ENCODE data around the gene CCNE1. TPM values are rescaled to one million over a fixed set of nuclear protein-coding genes. Genes with fewer than 3 reads are reported as not detected.
"Not testable (repeated sequence)": the region's sequence is repeated elsewhere in the genome, so short reads cannot be mapped to it uniquely, and the experiment has no call there.

The CCNE1 gene
- total RNA-seq, 1 donor = 5.4 TPM

- Histone ChIP-seq H3K4me1 (ENCODE audit: insufficient read depth, low read length) (no peaks in the 10 kb centered on the region), H3K4me3 (ENCODE audit: low read length) (no peak overlapping the region), H3K27me3 (ENCODE audit: insufficient read depth, low read length) (no peaks in the 10 kb centered on the region), H3K9me3 (ENCODE audit: low read depth, low read length) (no peaks in the 10 kb centered on the region)
Observed at GRCh38 chr19:29800100-29800825, 11.5 kb upstream of the CCNE1 start.

GRCh38 chr19:29803951-29804350 lies 7.8 kb upstream of the CCNE1 start:
- H3K27me3 ChIP-seq (ENCODE audit: insufficient read depth, low read length); H3K4me1 ChIP-seq (ENCODE audit: insufficient read depth, low read length); H3K4me3 ChIP-seq (ENCODE audit: low read length); H3K9me3 ChIP-seq (ENCODE audit: low read depth, low read length): not testable (repeated sequence)

- Histone ChIP-seq H3K4me1 (ENCODE audit: insufficient read depth, low read length) (no peaks in the 10 kb centered on the region), H3K4me3 (ENCODE audit: low read length) (no peak overlapping the region), H3K9me3 (ENCODE audit: low read depth, low read length) (no peaks in the 10 kb centered on the region), H3K27me3 (ENCODE audit: insufficient read depth, low read length) (no peaks in the 10 kb centered on the region)
Observed at GRCh38 chr19:29804493-29804892, 7.3 kb upstream of the CCNE1 start.

GRCh38 chr19:29805031-29805965 lies 6.5 kb upstream of the CCNE1 start:
- no peak overlapping the region for H3K4me3 ChIP-seq (ENCODE audit: low read length)
- no peaks in the 10 kb centered on the region for H3K9me3 ChIP-seq (ENCODE audit: low read depth, low read length)
- H3K27me3 ChIP-seq (ENCODE audit: insufficient read depth, low read length) = no peaks in the 10 kb centered on the region

GRCh38 chr19:29806098-29806866 lies 5.5 kb upstream of the CCNE1 start:
- Histone ChIP-seq H3K4me1 (ENCODE audit: insufficient read depth, low read length) (peaks cover 5% of the 10 kb centered on the region), H3K9me3 (ENCODE audit: low read depth, low read length) (no peaks in the 10 kb centered on the region), H3K27me3 (ENCODE audit: insufficient read depth, low read length) (no peaks in the 10 kb centered on the region), H3K4me3 (ENCODE audit: low read length) (no peak overlapping the region)

More at GRCh38 chr19:29805031-29805965, 6.5 kb upstream of the CCNE1 start:
- no peaks in the 10 kb centered on the region for H3K4me1 ChIP-seq (ENCODE audit: insufficient read depth, low read length)

GRCh38 chr19:29807178-29807577 lies 4.6 kb upstream of the CCNE1 start:
- no peaks in the 10 kb centered on the region for H3K9me3 ChIP-seq (ENCODE audit: low read depth, low read length)
- no peak overlapping the region for H3K4me3 ChIP-seq (ENCODE audit: low read length)
- peaks cover 5% of the 10 kb centered on the region for H3K4me1 ChIP-seq (ENCODE audit: insufficient read depth, low read length)
- H3K27me3 ChIP-seq (ENCODE audit: insufficient read depth, low read length) = no peaks in the 10 kb centered on the region

GRCh38 chr19:29807870-29808405 lies 3.9 kb upstream of the CCNE1 start:
- Histone ChIP-seq H3K27me3 (ENCODE audit: insufficient read depth, low read length) (no peaks in the 10 kb centered on the region), H3K4me3 (ENCODE audit: low read length) (no peak overlapping the region), H3K9me3 (ENCODE audit: low read depth, low read length) (no peaks in the 10 kb centered on the region), H3K4me1 (ENCODE audit: insufficient read depth, low read length) (peaks cover 10% of the 10 kb centered on the region)

GRCh38 chr19:29809795-29810503 lies 1.8 kb upstream of the CCNE1 start:
- H3K4me1 ChIP-seq (ENCODE audit: insufficient read depth, low read length) = peaks cover 11% of the 10 kb centered on the region
- H3K9me3 ChIP-seq (ENCODE audit: low read depth, low read length) = no peaks in the 10 kb centered on the region
- H3K27me3 ChIP-seq (ENCODE audit: insufficient read depth, low read length) = no peaks in the 10 kb centered on the region
- no peak overlapping the region for H3K4me3 ChIP-seq (ENCODE audit: low read length)

GRCh38 chr19:29810504-29810871 lies 1.3 kb upstream of the CCNE1 start:
- Histone ChIP-seq H3K4me3 (ENCODE audit: low read length) (no peak overlapping the region), H3K4me1 (ENCODE audit: insufficient read depth, low read length) (peaks cover 11% of the 10 kb centered on the region), H3K9me3 (ENCODE audit: low read depth, low read length) (no peaks in the 10 kb centered on the region), H3K27me3 (ENCODE audit: insufficient read depth, low read length) (no peaks in the 10 kb centered on the region)

GRCh38 chr19:29812080-29812880 lies 489 bp downstream of the CCNE1 start:
- peaks cover 11% of the 10 kb centered on the region for H3K4me1 ChIP-seq (ENCODE audit: insufficient read depth, low read length)
- H3K4me3 ChIP-seq (ENCODE audit: low read length) = peak overlapping the region; percentile 26
- no peaks in the 10 kb centered on the region for H3K9me3 ChIP-seq (ENCODE audit: low read depth, low read length)
- H3K27me3 ChIP-seq (ENCODE audit: insufficient read depth, low read length) = no peaks in the 10 kb centered on the region

- no peaks in the 10 kb centered on the region for H3K27me3 ChIP-seq (ENCODE audit: insufficient read depth, low read length)
- H3K4me3 ChIP-seq (ENCODE audit: low read length) = no peak overlapping the region
- H3K9me3 ChIP-seq (ENCODE audit: low read depth, low read length) = no peaks in the 10 kb centered on the region
- H3K4me1 ChIP-seq (ENCODE audit: insufficient read depth, low read length) = peaks cover 11% of the 10 kb centered on the region
Observed at GRCh38 chr19:29812881-29813275, 1.1 kb downstream of the CCNE1 start.

- Histone ChIP-seq H3K4me1 (ENCODE audit: insufficient read depth, low read length) (peaks cover 11% of the 10 kb centered on the region), H3K4me3 (ENCODE audit: low read length) (no peak overlapping the region), H3K9me3 (ENCODE audit: low read depth, low read length) (no peaks in the 10 kb centered on the region), H3K27me3 (ENCODE audit: insufficient read depth, low read length) (no peaks in the 10 kb centered on the region)
Observed at GRCh38 chr19:29813642-29814041, 1.9 kb downstream of the CCNE1 start.

- no peak overlapping the region for H3K4me3 ChIP-seq (ENCODE audit: low read length)
- no peaks in the 10 kb centered on the region for H3K9me3 ChIP-seq (ENCODE audit: low read depth, low read length)
- H3K27me3 ChIP-seq (ENCODE audit: insufficient read depth, low read length) = no peaks in the 10 kb centered on the region
- H3K4me1 ChIP-seq (ENCODE audit: insufficient read depth, low read length) = peaks cover 11% of the 10 kb centered on the region
Observed at GRCh38 chr19:29815231-29815630, 3.4 kb downstream of the CCNE1 start.

- Histone ChIP-seq H3K4me3 (ENCODE audit: low read length) (no peak overlapping the region), H3K27me3 (ENCODE audit: insufficient read depth, low read length) (no peaks in the 10 kb centered on the region), H3K9me3 (ENCODE audit: low read depth, low read length) (no peaks in the 10 kb centered on the region), H3K4me1 (ENCODE audit: insufficient read depth, low read length) (peaks cover 6% of the 10 kb centered on the region)
Observed at GRCh38 chr19:29817316-29817715, 5.5 kb downstream of the CCNE1 start.

Data from mononuclear cell (primary cell).